ENCODE results near the gene DMD. TPM values are rescaled to one million over a fixed set of nuclear protein-coding genes. Genes with fewer than 3 reads are reported as not detected.
A peak's percentile ranks its signal among the peaks of the same experiment; 100 is the strongest.

The DMD gene
- polyA plus RNA-seq, 1 donor from 2014 or later: 21.6 TPM

DNA sequence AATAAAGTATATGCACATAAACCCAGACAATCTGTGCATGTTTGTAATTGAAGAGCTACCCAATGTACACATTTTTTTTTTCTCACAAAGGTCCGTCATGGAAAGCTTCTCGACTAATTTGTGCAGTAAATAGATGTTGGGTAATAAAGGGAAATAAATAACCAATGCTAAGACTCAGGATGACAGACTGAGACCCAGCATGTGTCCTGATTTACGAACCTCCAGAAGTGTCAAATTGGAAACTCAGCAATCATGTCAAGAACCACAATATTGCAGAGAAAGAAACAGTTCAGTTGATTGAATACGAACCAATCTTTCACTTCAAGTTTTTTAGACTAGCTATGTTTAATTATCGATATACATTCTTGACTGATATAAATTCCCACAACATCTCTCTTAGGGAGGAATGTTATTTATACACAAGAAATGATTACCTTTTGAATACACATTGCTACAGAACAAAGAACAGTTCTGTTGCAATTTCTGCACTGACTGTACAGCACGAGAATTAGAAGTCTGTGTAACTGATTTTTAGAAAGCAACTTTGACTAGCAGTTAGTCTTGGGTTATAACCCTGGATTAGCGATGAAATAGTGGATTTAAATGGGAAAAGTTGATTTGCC, 1513.9 kb downstream of the DMD start:
- Histone ChIP-seq H3K4me2 (ENCODE audit: low read length) (no peak overlapping the region), H3K79me2 (replicated peaks; ENCODE audit: insufficient read depth, low read length) (no peaks in the 10 kb centered on the region), H3F3A (ENCODE audit: insufficient read depth, low read length, poor library complexity, severe bottlenecking) (no peaks in the 10 kb centered on the region), H3K27ac (ENCODE audit: low read length) (no peak overlapping the region), H3K9me3 (ENCODE audit: low read length) (no peaks in the 10 kb centered on the region), H4K20me1 (ENCODE audit: insufficient read depth) (no peaks in the 10 kb centered on the region), H2AFZ (ENCODE audit: low read depth, low read length) (no peak overlapping the region), H3K36me3 (ENCODE audit: insufficient read depth, low read length) (no peaks in the 10 kb centered on the region), H3K27me3 (ENCODE audit: insufficient read depth, low read depth, low read length) (no peaks in the 10 kb centered on the region), H3K4me3 (ENCODE audit: low read length) (no peak overlapping the region), H3K9ac (ENCODE audit: low read length) (no peak overlapping the region), H3K9me2 (ENCODE audit: insufficient read depth, low read length) (no peaks in the 10 kb centered on the region)
- TF ChIP-seq POLR2AphosphoS5 (IDR thresholded peaks at IDR 0.05): peak; percentile 12
- TF ChIP-seq, protein P1, sequence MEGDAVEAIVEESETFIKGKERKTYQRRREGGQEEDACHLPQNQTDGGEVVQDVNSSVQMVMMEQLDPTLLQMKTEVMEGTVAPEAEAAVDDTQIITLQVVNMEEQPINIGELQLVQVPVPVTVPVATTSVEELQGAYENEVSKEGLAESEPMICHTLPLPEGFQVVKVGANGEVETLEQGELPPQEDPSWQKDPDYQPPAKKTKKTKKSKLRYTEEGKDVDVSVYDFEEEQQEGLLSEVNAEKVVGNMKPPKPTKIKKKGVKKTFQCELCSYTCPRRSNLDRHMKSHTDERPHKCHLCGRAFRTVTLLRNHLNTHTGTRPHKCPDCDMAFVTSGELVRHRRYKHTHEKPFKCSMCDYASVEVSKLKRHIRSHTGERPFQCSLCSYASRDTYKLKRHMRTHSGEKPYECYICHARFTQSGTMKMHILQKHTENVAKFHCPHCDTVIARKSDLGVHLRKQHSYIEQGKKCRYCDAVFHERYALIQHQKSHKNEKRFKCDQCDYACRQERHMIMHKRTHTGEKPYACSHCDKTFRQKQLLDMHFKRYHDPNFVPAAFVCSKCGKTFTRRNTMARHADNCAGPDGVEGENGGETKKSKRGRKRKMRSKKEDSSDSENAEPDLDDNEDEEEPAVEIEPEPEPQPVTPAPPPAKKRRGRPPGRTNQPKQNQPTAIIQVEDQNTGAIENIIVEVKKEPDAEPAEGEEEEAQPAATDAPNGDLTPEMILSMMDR (IDR thresholded peaks at IDR 0.05; ENCODE audit: poor library complexity, severe bottlenecking): no peak

DNA sequence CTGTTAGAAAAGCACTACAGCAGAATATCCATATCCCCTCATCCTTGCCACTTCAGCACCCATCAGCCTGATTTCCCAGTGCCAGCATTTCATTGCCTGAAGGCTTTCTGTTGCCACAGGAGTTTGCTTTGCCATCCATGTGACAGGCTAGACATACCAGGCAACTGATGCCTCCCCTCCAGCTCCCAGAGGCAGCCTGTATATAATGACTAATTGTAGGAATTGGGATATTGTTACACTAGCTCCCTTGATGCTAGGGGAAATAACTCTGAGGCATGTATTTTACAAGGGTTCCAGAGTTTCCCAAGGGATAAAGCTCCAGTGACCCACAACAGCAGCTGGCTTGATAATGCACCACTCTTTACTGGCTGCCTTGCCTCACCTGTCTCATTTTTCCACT, 1531.5 kb downstream of the DMD start:
- H3K27ac ChIP-seq (ENCODE audit: low read length): no peak overlapping the region
- TF ChIP-seq MXI1 (conservative IDR thresholded peaks at IDR 0.05; ENCODE audit: poor library complexity, severe bottlenecking): no peak
- no peak overlapping the region for H3K4me3 ChIP-seq (ENCODE audit: low read length)
- H3F3A ChIP-seq (ENCODE audit: insufficient read depth, low read length, poor library complexity, severe bottlenecking): no peaks in the 10 kb centered on the region
- H2AFZ ChIP-seq (ENCODE audit: low read depth, low read length): no peak overlapping the region
- no peak overlapping the region for H3K4me2 ChIP-seq (ENCODE audit: low read length)
- no peaks in the 10 kb centered on the region for H3K9me2 ChIP-seq (ENCODE audit: insufficient read depth, low read length)
- no peaks in the 10 kb centered on the region for H3K9me3 ChIP-seq (ENCODE audit: low read length)
- H3K27me3 ChIP-seq (ENCODE audit: insufficient read depth, low read depth, low read length): no peaks in the 10 kb centered on the region
- no peaks in the 10 kb centered on the region for H3K79me2 ChIP-seq (replicated peaks; ENCODE audit: insufficient read depth, low read length)
- H4K20me1 ChIP-seq (ENCODE audit: insufficient read depth): no peaks in the 10 kb centered on the region
- H3K9ac ChIP-seq (ENCODE audit: low read length): no peak overlapping the region
- H3K36me3 ChIP-seq (ENCODE audit: insufficient read depth, low read length): no peaks in the 10 kb centered on the region

DNA sequence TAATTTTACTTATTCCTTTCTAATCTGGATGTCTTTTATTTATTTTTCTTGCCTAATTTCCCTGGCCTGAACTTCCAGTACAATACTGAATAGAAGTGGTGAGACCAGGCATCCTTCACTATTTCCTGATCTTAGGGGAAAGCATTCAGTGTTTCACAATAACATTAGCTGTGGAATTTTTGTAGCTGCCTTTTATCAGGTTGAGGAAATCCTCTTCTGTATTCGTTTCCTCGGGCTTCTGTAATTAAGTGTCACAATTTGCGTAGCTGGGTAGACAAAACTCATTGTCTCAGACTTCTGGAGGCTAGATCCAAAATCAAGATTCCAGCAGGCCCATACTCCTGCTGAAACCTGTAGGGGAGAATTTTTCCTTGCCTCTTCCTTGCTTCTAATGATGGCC, 1541.1 kb downstream of the DMD start:
- H3K79me2 ChIP-seq (replicated peaks; ENCODE audit: insufficient read depth, low read length): no peaks in the 10 kb centered on the region
- H3F3A ChIP-seq (ENCODE audit: insufficient read depth, low read length, poor library complexity, severe bottlenecking): no peaks in the 10 kb centered on the region
- no peaks in the 10 kb centered on the region for H3K27me3 ChIP-seq (ENCODE audit: insufficient read depth, low read depth, low read length)
- no peaks in the 10 kb centered on the region for H4K20me1 ChIP-seq (ENCODE audit: insufficient read depth)
- no peaks in the 10 kb centered on the region for H3K9me3 ChIP-seq (ENCODE audit: low read length)
- H3K9me2 ChIP-seq (ENCODE audit: insufficient read depth, low read length): no peaks in the 10 kb centered on the region
- TF ChIP-seq, protein P1 (IDR thresholded peaks at IDR 0.05; ENCODE audit: poor library complexity, severe bottlenecking): no peak
- H3K4me2 ChIP-seq (ENCODE audit: low read length): no peak overlapping the region
- H3K36me3 ChIP-seq (ENCODE audit: insufficient read depth, low read length): no peaks in the 10 kb centered on the region
- no peak overlapping the region for H3K4me3 ChIP-seq (ENCODE audit: low read length)
- H3K9ac ChIP-seq (ENCODE audit: low read length): no peak overlapping the region
- H2AFZ ChIP-seq (ENCODE audit: low read depth, low read length): no peak overlapping the region
- H3K27ac ChIP-seq (ENCODE audit: low read length): no peak overlapping the region

DNA sequence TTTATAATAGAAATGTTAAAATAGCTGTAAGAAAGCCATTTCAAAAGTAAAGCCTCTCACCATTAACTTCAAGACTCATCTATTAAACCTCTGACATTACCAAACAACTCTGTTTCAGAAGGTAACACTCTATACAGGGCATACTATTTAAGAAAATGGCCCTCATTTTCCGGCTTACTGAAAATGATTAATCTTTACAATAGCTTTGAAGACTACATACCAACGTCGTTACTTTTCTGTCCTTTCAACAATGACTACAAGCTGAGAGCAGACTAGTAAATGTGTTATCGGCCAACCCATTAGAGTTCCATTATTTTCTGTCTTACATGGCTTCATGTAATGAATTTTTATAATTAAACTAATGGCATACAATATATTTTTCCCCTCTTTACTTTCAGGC, 1545.9 kb downstream of the DMD start:
- H3K9me3 ChIP-seq (ENCODE audit: low read length): no peaks in the 10 kb centered on the region
- H3F3A ChIP-seq (ENCODE audit: insufficient read depth, low read length, poor library complexity, severe bottlenecking): no peaks in the 10 kb centered on the region
- no peak overlapping the region for H3K9ac ChIP-seq (ENCODE audit: low read length)
- no peak overlapping the region for H3K27ac ChIP-seq (ENCODE audit: low read length)
- no peaks in the 10 kb centered on the region for H3K36me3 ChIP-seq (ENCODE audit: insufficient read depth, low read length)
- no peak overlapping the region for H2AFZ ChIP-seq (ENCODE audit: low read depth, low read length)
- no peaks in the 10 kb centered on the region for H3K79me2 ChIP-seq (replicated peaks; ENCODE audit: insufficient read depth, low read length)
- no peaks in the 10 kb centered on the region for H4K20me1 ChIP-seq (ENCODE audit: insufficient read depth)
- H3K27me3 ChIP-seq (ENCODE audit: insufficient read depth, low read depth, low read length): no peaks in the 10 kb centered on the region
- no peaks in the 10 kb centered on the region for H3K9me2 ChIP-seq (ENCODE audit: insufficient read depth, low read length)
- no peak overlapping the region for H3K4me2 ChIP-seq (ENCODE audit: low read length)
- no peak overlapping the region for H3K4me3 ChIP-seq (ENCODE audit: low read length)
- TF ChIP-seq MXI1 (conservative IDR thresholded peaks at IDR 0.05; ENCODE audit: poor library complexity, severe bottlenecking) (no peak), EZH2 (IDR thresholded peaks at IDR 0.05; ENCODE audit: borderline replicate concordance, insufficient read depth, low read length, poor library complexity, severe bottlenecking) (no peak), TAF1 (IDR thresholded peaks at IDR 0.05; ENCODE audit: low read depth) (no peak), RAD21 (conservative IDR thresholded peaks at IDR 0.05) (no peak), EP300 (conservative IDR thresholded peaks at IDR 0.05; ENCODE audit: poor library complexity, severe bottlenecking) (no peak)
- TF ChIP-seq, protein P2, sequence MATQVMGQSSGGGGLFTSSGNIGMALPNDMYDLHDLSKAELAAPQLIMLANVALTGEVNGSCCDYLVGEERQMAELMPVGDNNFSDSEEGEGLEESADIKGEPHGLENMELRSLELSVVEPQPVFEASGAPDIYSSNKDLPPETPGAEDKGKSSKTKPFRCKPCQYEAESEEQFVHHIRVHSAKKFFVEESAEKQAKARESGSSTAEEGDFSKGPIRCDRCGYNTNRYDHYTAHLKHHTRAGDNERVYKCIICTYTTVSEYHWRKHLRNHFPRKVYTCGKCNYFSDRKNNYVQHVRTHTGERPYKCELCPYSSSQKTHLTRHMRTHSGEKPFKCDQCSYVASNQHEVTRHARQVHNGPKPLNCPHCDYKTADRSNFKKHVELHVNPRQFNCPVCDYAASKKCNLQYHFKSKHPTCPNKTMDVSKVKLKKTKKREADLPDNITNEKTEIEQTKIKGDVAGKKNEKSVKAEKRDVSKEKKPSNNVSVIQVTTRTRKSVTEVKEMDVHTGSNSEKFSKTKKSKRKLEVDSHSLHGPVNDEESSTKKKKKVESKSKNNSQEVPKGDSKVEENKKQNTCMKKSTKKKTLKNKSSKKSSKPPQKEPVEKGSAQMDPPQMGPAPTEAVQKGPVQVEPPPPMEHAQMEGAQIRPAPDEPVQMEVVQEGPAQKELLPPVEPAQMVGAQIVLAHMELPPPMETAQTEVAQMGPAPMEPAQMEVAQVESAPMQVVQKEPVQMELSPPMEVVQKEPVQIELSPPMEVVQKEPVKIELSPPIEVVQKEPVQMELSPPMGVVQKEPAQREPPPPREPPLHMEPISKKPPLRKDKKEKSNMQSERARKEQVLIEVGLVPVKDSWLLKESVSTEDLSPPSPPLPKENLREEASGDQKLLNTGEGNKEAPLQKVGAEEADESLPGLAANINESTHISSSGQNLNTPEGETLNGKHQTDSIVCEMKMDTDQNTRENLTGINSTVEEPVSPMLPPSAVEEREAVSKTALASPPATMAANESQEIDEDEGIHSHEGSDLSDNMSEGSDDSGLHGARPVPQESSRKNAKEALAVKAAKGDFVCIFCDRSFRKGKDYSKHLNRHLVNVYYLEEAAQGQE (IDR thresholded peaks at IDR 0.05; ENCODE audit: borderline replicate concordance): no peak
- TF ChIP-seq, protein P1 (IDR thresholded peaks at IDR 0.05; ENCODE audit: poor library complexity, severe bottlenecking): no peak
